Ishikawa (cell line): Measurements from ENCODE around the gene UTP25.

ENCODE experiments used
- CEBPB ChIP-seq: IDR thresholded peaks from 2 replicates; pipeline ENCODE4 v1.6.1; 2012
- CREB1 ChIP-seq: IDR thresholded peaks from 2 replicates; pipeline ENCODE4 v1.6.1; 2012; ENCODE audit warnings: low read depth
- EGR1 ChIP-seq: IDR thresholded peaks from 2 replicates; pipeline ENCODE4 v1.6.1; 2012
- EP300 ChIP-seq: IDR thresholded peaks from 2 replicates; pipeline ENCODE4 v1.6.1; 2012; ENCODE audit warnings: borderline replicate concordance
- FOXM1 ChIP-seq: IDR thresholded peaks from 2 replicates; pipeline ENCODE4 v1.6.1; 2012; ENCODE audit warnings: low read depth, borderline replicate concordance
- NFIC ChIP-seq: IDR thresholded peaks from 2 replicates; pipeline ENCODE4 v1.6.1; 2012
- RAD21 ChIP-seq: IDR thresholded peaks from 2 replicates; pipeline ENCODE4 v1.6.1; 2012; ENCODE audit warnings: low read depth
- TAF1 ChIP-seq: IDR thresholded peaks from 2 replicates; pipeline ENCODE4 v1.6.1; 2012; ENCODE audit warnings: low read depth, mild to moderate bottlenecking
- TCF12 ChIP-seq: IDR thresholded peaks from 2 replicates; pipeline ENCODE4 v1.6.1; 2012; ENCODE audit warnings: low read depth
- TEAD4 ChIP-seq: IDR thresholded peaks from 2 replicates; pipeline ENCODE4 v1.6.1; 2012
- YY1 ChIP-seq: IDR thresholded peaks from 2 replicates; pipeline ENCODE4 v1.6.1; 2012; ENCODE audit warnings: low read depth
- ZBTB7A ChIP-seq: IDR thresholded peaks from 2 replicates; pipeline ENCODE4 v1.6.1; 2012; ENCODE audit warnings: low read depth
- TF ChIP-seq, protein P1 (sequence below): IDR thresholded peaks from 2 replicates; pipeline ENCODE4 v1.6.1; 2012
- TF ChIP-seq, protein P2 (sequence below): IDR thresholded peaks from 2 replicates; pipeline ENCODE4 v1.6.1; 2012; ENCODE audit warnings: low read depth, mild to moderate bottlenecking
- TF ChIP-seq, protein P3 (sequence below): IDR thresholded peaks from 2 replicates; pipeline ENCODE4 v1.6.1; 2012

The UTP25 gene

DNA sequence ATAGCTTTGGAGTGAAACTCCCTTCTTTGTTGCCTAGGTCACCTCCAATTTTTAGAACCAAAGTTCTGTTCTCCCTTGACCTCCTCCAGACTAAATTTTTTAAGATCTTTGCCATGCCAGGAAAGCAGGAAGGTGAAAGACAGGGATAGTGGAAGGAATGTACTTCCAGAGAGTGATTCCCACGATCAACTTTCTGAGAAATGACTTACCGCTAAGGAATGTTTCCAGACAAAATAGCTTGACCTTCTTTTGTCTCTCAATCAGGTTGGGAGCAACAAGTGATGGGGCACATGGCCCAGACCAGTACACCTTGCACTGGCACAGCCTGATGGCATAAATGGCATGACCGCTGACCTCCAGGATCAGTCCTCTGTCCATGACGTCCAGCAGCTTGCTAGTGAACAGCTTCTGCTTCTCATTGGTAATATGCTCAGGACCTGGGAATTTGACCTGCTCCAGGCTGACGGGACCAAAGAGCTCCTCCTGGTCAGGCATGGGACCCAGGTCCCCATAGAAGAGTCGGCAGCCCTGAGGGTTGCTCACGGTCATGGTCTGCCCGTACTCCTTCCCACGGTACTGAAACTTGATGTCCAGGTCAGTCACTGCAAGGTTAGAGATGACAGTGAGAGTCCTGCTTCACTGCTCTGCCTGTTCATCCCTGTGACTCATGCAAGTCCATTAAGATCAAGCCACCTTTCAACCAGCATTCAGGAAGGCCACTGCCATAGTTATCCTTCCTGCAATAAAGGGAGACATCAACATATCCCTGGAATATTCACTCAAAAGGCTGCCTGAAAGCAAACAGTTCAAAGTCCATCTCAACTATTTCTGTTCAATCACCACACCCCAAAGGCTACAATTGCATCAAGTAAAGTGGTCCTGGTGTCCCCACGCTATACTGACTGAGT, 37.2 kb upstream of the UTP25 start:
- no peak for TF ChIP-seq CEBPB
- TF ChIP-seq TAF1, result no peak
- TF ChIP-seq, protein P1, sequence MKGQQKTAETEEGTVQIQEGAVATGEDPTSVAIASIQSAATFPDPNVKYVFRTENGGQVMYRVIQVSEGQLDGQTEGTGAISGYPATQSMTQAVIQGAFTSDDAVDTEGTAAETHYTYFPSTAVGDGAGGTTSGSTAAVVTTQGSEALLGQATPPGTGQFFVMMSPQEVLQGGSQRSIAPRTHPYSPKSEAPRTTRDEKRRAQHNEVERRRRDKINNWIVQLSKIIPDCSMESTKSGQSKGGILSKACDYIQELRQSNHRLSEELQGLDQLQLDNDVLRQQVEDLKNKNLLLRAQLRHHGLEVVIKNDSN, result no peak
- no peak for TF ChIP-seq YY1

DNA sequence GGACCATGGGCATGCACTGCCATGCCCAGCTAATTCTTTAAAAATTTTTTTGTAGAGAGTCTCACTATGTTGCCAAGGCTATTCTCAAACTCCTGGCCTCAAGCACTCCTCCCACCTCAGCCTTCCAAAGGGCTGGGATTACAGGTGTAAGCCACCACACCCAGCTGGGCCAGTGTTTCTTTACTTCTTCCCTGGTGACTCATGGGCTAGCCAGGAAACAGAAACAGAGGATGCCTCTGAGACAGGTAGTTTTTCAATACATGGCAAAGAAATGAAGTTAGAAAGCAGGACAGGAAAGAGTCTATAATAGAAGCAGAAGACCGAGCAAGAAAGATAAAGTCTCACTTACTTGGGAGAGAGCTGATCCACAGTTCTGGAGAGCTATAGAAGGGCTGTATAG, 35.9 kb upstream of the UTP25 start:
- TF ChIP-seq NFIC, result no peak
- TF ChIP-seq TCF12, result no peak
- no peak for TF ChIP-seq EP300
- no peak for TF ChIP-seq TAF1
- no peak for TF ChIP-seq RAD21
- TF ChIP-seq CREB1, result no peak
- TF ChIP-seq, protein P2, sequence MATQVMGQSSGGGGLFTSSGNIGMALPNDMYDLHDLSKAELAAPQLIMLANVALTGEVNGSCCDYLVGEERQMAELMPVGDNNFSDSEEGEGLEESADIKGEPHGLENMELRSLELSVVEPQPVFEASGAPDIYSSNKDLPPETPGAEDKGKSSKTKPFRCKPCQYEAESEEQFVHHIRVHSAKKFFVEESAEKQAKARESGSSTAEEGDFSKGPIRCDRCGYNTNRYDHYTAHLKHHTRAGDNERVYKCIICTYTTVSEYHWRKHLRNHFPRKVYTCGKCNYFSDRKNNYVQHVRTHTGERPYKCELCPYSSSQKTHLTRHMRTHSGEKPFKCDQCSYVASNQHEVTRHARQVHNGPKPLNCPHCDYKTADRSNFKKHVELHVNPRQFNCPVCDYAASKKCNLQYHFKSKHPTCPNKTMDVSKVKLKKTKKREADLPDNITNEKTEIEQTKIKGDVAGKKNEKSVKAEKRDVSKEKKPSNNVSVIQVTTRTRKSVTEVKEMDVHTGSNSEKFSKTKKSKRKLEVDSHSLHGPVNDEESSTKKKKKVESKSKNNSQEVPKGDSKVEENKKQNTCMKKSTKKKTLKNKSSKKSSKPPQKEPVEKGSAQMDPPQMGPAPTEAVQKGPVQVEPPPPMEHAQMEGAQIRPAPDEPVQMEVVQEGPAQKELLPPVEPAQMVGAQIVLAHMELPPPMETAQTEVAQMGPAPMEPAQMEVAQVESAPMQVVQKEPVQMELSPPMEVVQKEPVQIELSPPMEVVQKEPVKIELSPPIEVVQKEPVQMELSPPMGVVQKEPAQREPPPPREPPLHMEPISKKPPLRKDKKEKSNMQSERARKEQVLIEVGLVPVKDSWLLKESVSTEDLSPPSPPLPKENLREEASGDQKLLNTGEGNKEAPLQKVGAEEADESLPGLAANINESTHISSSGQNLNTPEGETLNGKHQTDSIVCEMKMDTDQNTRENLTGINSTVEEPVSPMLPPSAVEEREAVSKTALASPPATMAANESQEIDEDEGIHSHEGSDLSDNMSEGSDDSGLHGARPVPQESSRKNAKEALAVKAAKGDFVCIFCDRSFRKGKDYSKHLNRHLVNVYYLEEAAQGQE, result no peak
- TF ChIP-seq, protein P3, sequence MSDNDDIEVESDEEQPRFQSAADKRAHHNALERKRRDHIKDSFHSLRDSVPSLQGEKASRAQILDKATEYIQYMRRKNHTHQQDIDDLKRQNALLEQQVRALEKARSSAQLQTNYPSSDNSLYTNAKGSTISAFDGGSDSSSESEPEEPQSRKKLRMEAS, result no peak
- TF ChIP-seq TEAD4, result no peak
- TF ChIP-seq YY1, result no peak
- TF ChIP-seq CEBPB, result no peak

DNA sequence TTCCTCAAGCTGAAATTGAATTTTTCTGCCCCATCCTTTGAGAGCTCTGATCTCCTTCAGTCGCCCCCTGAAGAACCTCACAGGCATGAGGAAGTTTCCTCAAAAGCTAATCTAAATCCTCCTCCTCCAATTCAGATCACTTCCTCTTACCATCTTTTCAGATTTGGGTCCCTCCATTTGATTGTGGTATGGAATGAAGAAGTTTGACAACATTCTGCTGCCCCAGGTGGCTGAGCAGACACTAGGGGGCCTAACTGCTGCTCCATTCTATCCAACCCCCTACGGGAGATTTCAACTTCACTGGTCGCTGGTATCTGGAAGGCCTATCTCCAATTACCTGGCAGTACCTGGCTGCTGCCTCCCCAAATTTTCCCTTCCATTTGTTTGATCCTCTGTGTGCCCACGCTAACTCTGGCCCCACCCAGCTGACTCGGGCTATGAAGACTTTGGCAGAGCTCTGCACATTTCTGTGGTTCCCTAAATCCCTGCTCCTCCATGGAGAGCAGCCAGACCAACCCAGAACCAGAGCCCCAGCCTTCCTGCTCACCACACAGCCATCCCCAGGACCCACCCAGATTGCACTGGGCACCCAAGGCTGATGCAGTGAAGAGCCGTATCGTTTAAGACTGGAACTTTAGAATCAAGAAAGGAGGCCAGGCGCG, 29.7 kb upstream of the UTP25 start:
- TF ChIP-seq, protein P1, result no peak
- no peak for TF ChIP-seq ZBTB7A
- TF ChIP-seq, protein P3, result no peak
- no peak for TF ChIP-seq RAD21
- no peak for TF ChIP-seq YY1
- TF ChIP-seq CEBPB, result no peak
- no peak for TF ChIP-seq FOXM1
- TF ChIP-seq EGR1, result no peak
- no peak for TF ChIP-seq NFIC
- no peak for TF ChIP-seq CREB1
- no peak for TF ChIP-seq EP300
- no peak for TF ChIP-seq TEAD4
- no peak for TF ChIP-seq TAF1
- TF ChIP-seq, protein P2, result no peak
- no peak for TF ChIP-seq TCF12

DNA sequence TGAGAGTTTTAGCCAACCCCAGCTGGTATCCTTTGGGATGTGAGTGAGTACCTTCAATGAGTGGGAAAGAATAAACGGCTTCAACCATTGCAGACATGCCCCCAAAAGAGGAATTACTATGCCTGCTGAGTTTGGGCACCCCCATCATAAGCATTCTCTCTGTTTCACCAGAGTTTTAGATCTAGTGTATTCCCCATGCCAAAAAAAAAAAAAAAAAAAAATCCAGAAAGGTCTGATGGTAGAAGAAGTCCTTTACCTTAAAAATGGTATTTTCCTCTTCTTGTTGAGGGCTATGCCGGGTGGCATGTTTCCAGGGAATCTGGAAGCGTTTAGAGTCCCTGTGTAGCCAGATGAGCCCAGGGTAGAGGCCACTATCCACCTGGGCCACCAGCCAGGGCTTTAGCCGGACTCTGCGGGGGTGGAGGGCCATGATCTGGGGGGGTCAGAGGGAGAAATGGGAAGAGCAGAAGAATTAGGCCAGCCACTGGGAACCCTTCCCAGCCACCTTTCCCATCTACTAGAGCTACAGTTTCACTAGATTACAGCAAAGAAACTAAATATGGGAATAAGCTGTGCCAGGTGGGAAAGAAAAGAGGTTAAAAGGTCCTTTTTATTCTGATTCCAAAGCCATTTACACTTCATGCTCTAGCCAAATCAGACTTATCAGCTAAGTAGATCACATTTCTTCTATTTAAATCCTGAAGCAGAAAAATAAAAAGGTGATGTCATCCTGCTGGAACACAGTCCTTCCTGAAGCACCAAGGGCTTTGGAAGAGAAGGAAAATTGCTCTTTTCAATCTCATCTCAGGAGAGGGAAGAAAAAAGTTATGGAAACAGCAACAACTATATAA, 26.6 kb upstream of the UTP25 start:
- no peak for TF ChIP-seq TEAD4
- no peak for TF ChIP-seq TCF12
- TF ChIP-seq, protein P2, result no peak
- TF ChIP-seq EP300, result no peak
- TF ChIP-seq YY1, result no peak
